K562 (cell line): Measurements from ENCODE around the gene LRMDA. TPM values are rescaled to one million over a fixed set of nuclear protein-coding genes. Genes with fewer than 3 reads are reported as not detected.

Source experiments
- LCOR ChIP-seq: sonication (generic); formaldehyde crosslinking; IDR thresholded peaks from 2 replicates; pipeline ENCODE4 v1.8.0; 2022; ENCODE audit warnings: mild to moderate bottlenecking, missing genetic modification reagents
- MEIS2 ChIP-seq: fragments of 450-650 bp; IDR thresholded peaks from 2 replicates; pipeline ENCODE4 v1.6.1; 2014; ENCODE audit warnings: mild to moderate bottlenecking; ENCODE audit not compliant: partially characterized antibody
- MXD1 ChIP-seq: fragments of 250-450 bp; sonication (Bioruptor Pico); IDR thresholded peaks from 2 replicates; pipeline ENCODE4 v1.8.0; 2021; ENCODE audit warnings: borderline replicate concordance, mild to moderate bottlenecking, moderate library complexity; ENCODE audit not compliant: poor library complexity, severe bottlenecking
- NCOA1 ChIP-seq: fragments of 450-650 bp; IDR thresholded peaks from 2 replicates; pipeline ENCODE4 v1.6.1; 2016; ENCODE audit warnings: low read depth
- PHF8 ChIP-seq: fragments of 200-600 bp; sonication (generic); IDR thresholded peaks from 2 replicates; pipeline ENCODE4 v1.6.1; 2012; ENCODE audit warnings: mixed run types, mild to moderate bottlenecking, inconsistent platforms, low read length, moderate library complexity, borderline replicate concordance
- RBM17 ChIP-seq: fragments of 200-400 bp; formaldehyde crosslinking; IDR thresholded peaks from 2 replicates; pipeline ENCODE4 v1.6.1; 2017; ENCODE audit warnings: low read depth, mild to moderate bottlenecking, low read length, borderline replicate concordance
- RBM39 ChIP-seq: fragments of 200-400 bp; formaldehyde crosslinking; optimal IDR thresholded peaks from 2 replicates; pipeline ENCODE3; 2018; ENCODE audit warnings: low read depth, low read length
- ZBTB34 ChIP-seq: fragments of 250-450 bp; sonication (Bioruptor Pico); IDR thresholded peaks from 2 replicates; pipeline ENCODE4 v1.8.0; 2021; ENCODE audit warnings: mild to moderate bottlenecking, moderate library complexity
- ZNF77 ChIP-seq: fragments of 250-450 bp; sonication (Bioruptor Pico); IDR thresholded peaks from 2 replicates; pipeline ENCODE4 v1.5.0; 2020
- polyA plus RNA-seq, 8 experiments: library from polyadenylated mRNA; depleted of rRNA in 4 of 8; stranded (reverse) in 5 of 8; unstranded in 3 of 8; fragments of >200 nt; fragmentation: Nextera tagmentation in 2 of 8; fragmentation: Illumina TruSeq in 1 of 8; extraction: Ambion mirVana in 2 of 8; extraction: Trizol in 1 of 8; gene quantifications; 2 replicates each; pipeline versions ENCODE4 v1.2.1 to v1.2.3, GENCODE V29; 2011 to 2014; ENCODE audit warnings: inconsistent platforms in 1 of 8, missing spikeins in 1 of 8
- total RNA-seq, 7 experiments: library from RNA; depleted of rRNA in 6 of 7; stranded (reverse); fragments of >200 nt in 6 of 7; fragmentation: Illumina TruSeq in 2 of 7; extraction: Trizol in 2 of 7; gene quantifications; 2 replicates each; pipeline versions ENCODE4 v1.2.1 to v1.2.3, GENCODE V29; 2011 to 2021; ENCODE audit warnings: low replicate concordance in 1 of 7
- TF ChIP-seq, protein P1 (sequence below): fragments of 450-650 bp; IDR thresholded peaks from 2 replicates; pipeline ENCODE4 v1.6.1; 2016; ENCODE audit warnings: low read depth, mild to moderate bottlenecking, moderate library complexity
- TF ChIP-seq, protein P2 (sequence below): sonication (generic); formaldehyde crosslinking; IDR thresholded peaks from 2 replicates; pipeline ENCODE4 v1.8.0; 2023; ENCODE audit warnings: missing genetic modification reagents, mild to moderate bottlenecking, borderline replicate concordance
- TF ChIP-seq, protein P3 (sequence below): fragments of 250-450 bp; sonication (Bioruptor Pico); IDR thresholded peaks from 2 replicates; pipeline ENCODE4 v1.8.0; 2022; ENCODE audit warnings: inconsistent platforms
- TF ChIP-seq, protein P4 (sequence below): fragments of 450-650 bp; conservative IDR thresholded peaks from 2 replicates; pipeline ENCODE4 v1.6.1; 2016; ENCODE audit warnings: missing genetic modification characterization, low read depth, mild to moderate bottlenecking, missing compliant biosample characterization, moderate library complexity

Gene LRMDA
- total and polyA plus RNA-seq, 9 of the 15 experiments (the other 6 are each of a cell fraction or from before 2014, with no cell fraction given): 0.25 TPM; not detected in 8

GRCh38 chr10:75404815-75405597, 26.4 kb upstream of the LRMDA start (continued):
- no peak for TF ChIP-seq MXD1
- TF ChIP-seq, protein P1, sequence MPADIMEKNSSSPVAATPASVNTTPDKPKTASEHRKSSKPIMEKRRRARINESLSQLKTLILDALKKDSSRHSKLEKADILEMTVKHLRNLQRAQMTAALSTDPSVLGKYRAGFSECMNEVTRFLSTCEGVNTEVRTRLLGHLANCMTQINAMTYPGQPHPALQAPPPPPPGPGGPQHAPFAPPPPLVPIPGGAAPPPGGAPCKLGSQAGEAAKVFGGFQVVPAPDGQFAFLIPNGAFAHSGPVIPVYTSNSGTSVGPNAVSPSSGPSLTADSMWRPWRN: 0 out of 2 replicates have a peak, but pooled peaks have one; percentile 53
- no peak for TF ChIP-seq RBM17
- TF ChIP-seq ZNF77 (CRISPR knock-in tag): no peak
- no peak for TF ChIP-seq NCOA1
- TF ChIP-seq, protein P2, sequence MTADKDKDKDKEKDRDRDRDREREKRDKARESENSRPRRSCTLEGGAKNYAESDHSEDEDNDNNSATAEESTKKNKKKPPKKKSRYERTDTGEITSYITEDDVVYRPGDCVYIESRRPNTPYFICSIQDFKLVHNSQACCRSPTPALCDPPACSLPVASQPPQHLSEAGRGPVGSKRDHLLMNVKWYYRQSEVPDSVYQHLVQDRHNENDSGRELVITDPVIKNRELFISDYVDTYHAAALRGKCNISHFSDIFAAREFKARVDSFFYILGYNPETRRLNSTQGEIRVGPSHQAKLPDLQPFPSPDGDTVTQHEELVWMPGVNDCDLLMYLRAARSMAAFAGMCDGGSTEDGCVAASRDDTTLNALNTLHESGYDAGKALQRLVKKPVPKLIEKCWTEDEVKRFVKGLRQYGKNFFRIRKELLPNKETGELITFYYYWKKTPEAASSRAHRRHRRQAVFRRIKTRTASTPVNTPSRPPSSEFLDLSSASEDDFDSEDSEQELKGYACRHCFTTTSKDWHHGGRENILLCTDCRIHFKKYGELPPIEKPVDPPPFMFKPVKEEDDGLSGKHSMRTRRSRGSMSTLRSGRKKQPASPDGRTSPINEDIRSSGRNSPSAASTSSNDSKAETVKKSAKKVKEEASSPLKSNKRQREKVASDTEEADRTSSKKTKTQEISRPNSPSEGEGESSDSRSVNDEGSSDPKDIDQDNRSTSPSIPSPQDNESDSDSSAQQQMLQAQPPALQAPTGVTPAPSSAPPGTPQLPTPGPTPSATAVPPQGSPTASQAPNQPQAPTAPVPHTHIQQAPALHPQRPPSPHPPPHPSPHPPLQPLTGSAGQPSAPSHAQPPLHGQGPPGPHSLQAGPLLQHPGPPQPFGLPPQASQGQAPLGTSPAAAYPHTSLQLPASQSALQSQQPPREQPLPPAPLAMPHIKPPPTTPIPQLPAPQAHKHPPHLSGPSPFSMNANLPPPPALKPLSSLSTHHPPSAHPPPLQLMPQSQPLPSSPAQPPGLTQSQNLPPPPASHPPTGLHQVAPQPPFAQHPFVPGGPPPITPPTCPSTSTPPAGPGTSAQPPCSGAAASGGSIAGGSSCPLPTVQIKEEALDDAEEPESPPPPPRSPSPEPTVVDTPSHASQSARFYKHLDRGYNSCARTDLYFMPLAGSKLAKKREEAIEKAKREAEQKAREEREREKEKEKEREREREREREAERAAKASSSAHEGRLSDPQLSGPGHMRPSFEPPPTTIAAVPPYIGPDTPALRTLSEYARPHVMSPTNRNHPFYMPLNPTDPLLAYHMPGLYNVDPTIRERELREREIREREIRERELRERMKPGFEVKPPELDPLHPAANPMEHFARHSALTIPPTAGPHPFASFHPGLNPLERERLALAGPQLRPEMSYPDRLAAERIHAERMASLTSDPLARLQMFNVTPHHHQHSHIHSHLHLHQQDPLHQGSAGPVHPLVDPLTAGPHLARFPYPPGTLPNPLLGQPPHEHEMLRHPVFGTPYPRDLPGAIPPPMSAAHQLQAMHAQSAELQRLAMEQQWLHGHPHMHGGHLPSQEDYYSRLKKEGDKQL (CRISPR knock-in tag): no peak
- TF ChIP-seq PHF8: no peak
- TF ChIP-seq, protein P3, sequence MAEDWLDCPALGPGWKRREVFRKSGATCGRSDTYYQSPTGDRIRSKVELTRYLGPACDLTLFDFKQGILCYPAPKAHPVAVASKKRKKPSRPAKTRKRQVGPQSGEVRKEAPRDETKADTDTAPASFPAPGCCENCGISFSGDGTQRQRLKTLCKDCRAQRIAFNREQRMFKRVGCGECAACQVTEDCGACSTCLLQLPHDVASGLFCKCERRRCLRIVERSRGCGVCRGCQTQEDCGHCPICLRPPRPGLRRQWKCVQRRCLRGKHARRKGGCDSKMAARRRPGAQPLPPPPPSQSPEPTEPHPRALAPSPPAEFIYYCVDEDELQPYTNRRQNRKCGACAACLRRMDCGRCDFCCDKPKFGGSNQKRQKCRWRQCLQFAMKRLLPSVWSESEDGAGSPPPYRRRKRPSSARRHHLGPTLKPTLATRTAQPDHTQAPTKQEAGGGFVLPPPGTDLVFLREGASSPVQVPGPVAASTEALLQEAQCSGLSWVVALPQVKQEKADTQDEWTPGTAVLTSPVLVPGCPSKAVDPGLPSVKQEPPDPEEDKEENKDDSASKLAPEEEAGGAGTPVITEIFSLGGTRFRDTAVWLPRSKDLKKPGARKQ (CRISPR knock-in tag): no peak
- no peak for TF ChIP-seq ZBTB34 (CRISPR knock-in tag)
- TF ChIP-seq, protein P4, sequence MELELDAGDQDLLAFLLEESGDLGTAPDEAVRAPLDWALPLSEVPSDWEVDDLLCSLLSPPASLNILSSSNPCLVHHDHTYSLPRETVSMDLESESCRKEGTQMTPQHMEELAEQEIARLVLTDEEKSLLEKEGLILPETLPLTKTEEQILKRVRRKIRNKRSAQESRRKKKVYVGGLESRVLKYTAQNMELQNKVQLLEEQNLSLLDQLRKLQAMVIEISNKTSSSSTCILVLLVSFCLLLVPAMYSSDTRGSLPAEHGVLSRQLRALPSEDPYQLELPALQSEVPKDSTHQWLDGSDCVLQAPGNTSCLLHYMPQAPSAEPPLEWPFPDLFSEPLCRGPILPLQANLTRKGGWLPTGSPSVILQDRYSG (tag): no peak
- peak; percentile 70 for TF ChIP-seq MEIS2
- no peak for TF ChIP-seq LCOR (CRISPR knock-in tag)
- no peak for TF ChIP-seq RBM39
